Measurements from ENCODE around the gene KLHL18.
"Not testable (repeated sequence)": the region's sequence is repeated elsewhere in the genome, so short reads cannot be mapped to it uniquely, and the experiment has no call there.

The KLHL18 gene

DNA sequence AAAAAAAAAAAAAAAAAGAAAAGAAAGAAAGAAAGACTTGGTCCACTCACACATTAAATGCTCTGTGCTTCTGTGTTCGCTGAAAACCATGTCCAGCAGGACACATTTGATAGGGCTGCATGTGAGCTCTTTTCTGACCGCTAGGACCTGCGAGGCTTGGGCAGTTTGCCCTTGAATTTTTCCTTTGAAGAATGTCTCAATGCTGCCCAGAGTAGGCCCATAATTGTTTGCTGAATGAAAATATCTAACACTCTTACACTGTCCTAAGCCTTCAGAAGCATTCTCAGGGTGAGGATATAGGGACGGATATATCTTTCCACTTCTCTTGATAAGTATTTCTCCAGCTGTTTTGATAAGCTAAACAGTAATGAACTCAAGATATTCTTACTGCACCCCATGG is 6.2 kb upstream of the KLHL18 start:
- TF ChIP-seq, protein P1, sequence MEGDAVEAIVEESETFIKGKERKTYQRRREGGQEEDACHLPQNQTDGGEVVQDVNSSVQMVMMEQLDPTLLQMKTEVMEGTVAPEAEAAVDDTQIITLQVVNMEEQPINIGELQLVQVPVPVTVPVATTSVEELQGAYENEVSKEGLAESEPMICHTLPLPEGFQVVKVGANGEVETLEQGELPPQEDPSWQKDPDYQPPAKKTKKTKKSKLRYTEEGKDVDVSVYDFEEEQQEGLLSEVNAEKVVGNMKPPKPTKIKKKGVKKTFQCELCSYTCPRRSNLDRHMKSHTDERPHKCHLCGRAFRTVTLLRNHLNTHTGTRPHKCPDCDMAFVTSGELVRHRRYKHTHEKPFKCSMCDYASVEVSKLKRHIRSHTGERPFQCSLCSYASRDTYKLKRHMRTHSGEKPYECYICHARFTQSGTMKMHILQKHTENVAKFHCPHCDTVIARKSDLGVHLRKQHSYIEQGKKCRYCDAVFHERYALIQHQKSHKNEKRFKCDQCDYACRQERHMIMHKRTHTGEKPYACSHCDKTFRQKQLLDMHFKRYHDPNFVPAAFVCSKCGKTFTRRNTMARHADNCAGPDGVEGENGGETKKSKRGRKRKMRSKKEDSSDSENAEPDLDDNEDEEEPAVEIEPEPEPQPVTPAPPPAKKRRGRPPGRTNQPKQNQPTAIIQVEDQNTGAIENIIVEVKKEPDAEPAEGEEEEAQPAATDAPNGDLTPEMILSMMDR (IDR thresholded peaks at IDR 0.05; ENCODE audit: insufficient read depth, missing control alignments): no peak
- no peak for FAIRE-seq
- no peak for DNase-seq (ENCODE audit: insufficient read length, low spot score)

DNA sequence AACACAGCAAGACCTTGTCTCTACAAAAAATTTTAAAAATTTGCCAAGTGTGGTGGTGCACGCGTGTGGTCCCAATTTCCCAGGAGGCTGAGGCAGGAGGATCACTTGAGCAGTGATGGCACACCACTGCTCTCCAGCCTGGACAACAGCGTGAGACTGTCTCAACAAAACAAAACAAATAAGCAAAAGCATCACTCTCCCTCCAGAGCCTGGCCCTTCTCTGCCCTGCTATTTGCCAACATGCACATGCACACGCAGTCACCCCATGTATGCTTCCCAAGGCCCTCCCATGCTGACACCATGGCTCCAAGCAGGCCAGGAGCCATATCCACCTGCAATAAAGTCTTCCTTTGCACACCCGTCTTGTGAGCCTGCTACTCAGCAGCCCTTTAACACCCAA is 2.2 kb upstream of the KLHL18 start:
- FAIRE-seq (no peak), DNase-seq (ENCODE audit: insufficient read length, low spot score) (no peak)
- TF ChIP-seq, protein P1 (IDR thresholded peaks at IDR 0.05; ENCODE audit: insufficient read depth, missing control alignments): no peak

DNA sequence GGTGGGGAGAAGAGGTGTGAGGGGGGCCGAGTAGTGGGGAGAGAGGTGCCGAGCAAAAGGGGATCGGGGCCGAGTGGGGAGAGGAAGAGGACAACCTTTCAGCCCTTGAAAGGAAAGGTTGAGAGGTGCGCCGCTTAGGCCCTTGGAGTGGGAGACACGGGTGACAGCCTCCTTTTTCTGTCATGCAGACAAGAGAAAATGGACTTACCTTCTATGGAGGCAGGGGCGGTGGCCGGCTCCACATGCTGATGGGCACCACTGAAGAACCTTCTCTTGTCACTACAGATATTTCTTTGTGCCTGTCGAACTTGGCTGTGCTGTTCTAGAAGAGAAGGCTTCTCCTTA is 421 bp downstream of the KLHL18 start:
- DNase-seq (ENCODE audit: insufficient read length, low spot score) (no peak), FAIRE-seq (no peak)
- TF ChIP-seq, protein P1 (IDR thresholded peaks at IDR 0.05; ENCODE audit: insufficient read depth, missing control alignments): no peak

DNA sequence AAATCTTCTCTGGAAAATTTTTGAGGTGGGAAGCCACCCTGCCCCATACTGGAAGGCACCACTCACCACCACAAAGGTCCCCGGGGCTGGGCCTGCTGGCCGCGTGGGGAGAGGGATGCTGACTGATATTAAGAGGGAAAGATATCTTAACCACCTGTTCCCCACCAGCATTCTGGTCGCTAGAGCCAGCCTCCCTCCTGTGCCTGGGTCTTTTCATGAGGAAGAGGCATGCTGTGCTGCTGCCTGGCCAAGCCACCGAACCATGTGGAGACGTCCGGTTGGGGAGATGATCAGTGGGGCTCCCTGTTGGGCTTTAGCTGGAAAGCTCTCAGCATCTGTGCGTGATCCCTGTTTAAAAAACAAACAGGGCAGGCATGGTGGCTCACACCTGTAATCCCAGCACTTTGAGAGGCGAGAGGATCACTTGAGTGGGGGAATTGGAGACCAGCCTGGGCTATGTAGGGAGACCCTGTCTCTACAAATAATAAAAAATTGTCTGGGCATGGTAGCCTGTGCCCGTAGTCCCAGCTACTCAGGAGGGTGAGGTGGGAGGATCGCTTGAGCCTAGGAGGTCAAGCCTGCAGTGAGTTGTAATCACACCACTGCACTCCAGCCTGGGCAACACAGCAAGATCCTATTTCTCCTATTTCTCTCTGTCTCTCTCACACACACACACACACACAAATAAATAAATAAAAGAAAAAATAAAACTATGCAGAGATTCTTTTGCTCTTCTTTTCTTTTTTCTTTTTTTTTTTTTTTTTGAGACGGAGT is 1.0 kb downstream of the KLHL18 start:
- DNase-seq (ENCODE audit: insufficient read length, low spot score) (no peak), FAIRE-seq (no peak)
- TF ChIP-seq, protein P1 (IDR thresholded peaks at IDR 0.05; ENCODE audit: insufficient read depth, missing control alignments): no peak

DNA sequence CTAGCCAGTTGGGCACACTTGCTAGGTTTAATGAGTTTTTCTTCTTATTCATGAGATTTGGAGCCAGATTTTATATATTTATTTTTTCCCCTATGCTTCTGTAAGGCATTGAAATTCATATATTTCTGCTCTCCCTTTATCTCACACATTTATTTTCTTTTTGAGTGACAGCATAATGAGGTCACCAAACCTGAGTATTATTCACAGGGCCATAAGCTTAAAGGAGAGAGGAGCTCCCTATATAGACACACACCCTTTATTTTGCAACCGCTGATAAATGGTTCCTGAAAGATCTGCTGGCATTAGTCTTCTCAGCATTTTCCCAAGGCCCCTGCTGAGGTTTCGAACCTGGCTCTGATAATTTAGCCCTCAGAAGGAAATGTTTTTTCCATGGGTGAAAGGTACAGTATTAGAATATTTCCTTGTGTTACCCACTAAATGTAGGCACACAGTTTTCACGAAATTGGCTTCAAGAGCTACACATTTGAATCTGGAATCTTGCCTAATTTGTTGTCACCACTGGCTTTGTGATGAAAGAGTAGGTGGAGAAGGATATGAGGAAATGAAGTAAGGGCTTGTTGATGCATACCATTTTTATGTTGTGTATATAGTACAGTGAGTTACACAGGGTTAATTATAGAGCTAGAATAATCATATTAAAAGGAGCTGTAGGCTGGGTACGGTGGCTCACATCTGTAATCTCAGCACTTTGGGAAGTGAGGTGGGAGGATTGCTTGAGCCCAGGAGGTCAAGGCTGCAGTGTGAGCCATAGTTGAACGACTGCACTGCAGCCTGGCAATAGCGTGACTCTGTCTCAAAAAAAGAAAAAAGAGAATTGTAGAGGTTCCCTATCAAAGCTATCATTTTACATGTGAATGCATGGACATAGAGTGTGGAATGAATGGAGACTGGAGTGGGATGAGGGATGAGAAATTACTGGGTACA is 6.5 kb downstream of the KLHL18 start:
- no peak for DNase-seq (ENCODE audit: insufficient read length, low spot score)
- no peak for FAIRE-seq
- TF ChIP-seq, protein P1 (IDR thresholded peaks at IDR 0.05; ENCODE audit: insufficient read depth, missing control alignments): no peak

DNA sequence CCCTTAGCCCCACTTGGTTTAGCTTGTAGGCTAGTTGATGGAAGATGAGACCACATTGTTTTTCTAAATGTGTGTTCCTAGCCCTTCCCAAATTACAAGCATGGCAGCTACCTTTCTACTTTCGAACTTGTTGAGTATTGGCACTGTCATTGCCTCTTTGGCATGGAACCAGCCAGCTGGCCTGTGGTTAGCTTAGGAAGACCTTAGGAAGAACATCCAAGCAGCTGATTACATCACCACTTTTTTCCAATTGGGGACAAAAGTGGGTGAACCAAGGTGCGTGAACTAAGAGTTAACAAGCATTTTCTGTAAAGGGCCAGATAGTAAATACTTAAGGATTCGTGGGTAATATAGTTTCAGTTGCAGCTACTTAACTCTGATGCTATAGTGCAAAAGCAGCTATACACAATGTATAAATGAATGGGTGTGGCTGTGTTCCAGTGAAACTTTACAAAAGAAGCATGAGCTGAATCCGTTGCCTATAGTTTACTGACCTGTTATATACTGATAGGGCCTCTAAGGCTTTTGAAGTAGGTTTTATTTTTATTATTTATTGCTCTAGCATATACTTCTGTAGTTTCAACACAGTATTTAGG is 8.5 kb downstream of the KLHL18 start:
- TF ChIP-seq, protein P1 (IDR thresholded peaks at IDR 0.05; ENCODE audit: insufficient read depth, missing control alignments): no peak
- DNase-seq (ENCODE audit: insufficient read length, low spot score) (no peak), FAIRE-seq (no peak)

DNA sequence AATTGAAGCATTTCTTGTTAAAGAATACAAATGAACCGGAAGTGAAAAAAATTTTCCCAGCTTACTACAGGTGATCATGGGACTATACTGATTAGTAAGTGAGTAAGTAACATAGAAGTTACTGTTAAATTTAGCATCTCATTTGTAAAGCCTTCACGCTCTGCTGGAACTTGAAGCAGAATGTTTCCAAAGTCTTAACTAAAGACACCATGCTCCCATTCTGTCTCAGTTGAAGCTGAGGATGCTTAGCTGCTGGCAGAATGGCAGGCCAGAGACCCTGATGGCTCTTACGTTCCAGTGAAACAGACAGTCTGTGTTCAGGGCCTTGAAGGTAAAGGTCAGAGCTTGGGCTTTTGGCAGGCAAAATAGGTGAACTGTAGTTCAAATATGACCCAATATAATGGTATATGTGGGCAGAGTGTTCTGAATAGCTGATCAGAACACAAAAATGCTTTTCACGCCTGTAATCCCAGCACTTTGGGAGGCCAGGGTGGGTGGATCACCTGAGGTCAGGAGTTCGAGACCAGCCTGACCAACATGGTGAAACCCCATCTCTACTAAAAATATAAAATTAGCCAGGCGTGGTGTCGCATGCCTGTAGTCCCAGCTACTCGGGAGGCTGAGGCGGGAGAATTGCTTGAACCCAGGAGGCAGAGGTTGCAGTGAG is 9.1 kb downstream of the KLHL18 start:
- not testable (repeated sequence) for DNase-seq (ENCODE audit: insufficient read length, low spot score); FAIRE-seq

All from D721Med (cell line).